Endothelial cell of umbilical vein (primary cell): ENCODE measurements around the gene NRG3. TPM values are rescaled to one million over a fixed set of nuclear protein-coding genes. Genes with fewer than 3 reads are reported as not detected.

Source experiments
- BruUV-seq: library from RNA; stranded (reverse); fragments of 400-500 nt; replicated peaks from 2 replicates; lab custom pipeline; 2021; lab: Mats Ljungman, UMichigan
- CTCF ChIA-PET: fragments of 300-600, 350-600 bp; sonication (Branson Sonifier 250); formaldehyde crosslinking; loops from one replicate; lab custom pipeline; 2021; ENCODE audit warnings: antibody characterized with exemption, inconsistent platforms; lab: Charles Lee
- POLR2A ChIA-PET: fragments of 300-600, 350-600 bp; sonication (Branson Sonifier 250); formaldehyde crosslinking; loops from one replicate; lab custom pipeline; 2021; ENCODE audit warnings: antibody characterized with exemption, inconsistent platforms; lab: Charles Lee
- DNase-seq: peaks from one replicate; pipeline ENCODE4 v3.0.0-alpha.2; 2011; ENCODE audit warnings: low read depth, low spot score
- FAIRE-seq: peaks from 2 replicates; lab custom pipeline; 2011; peaks lifted over from hg19 to GRCh38; lab: Jason Lieb, UNC
- H2AFZ ChIP-seq: 2 replicates; pipeline ENCODE4 v1.6.0; 2012; ENCODE audit warnings: low read depth, low read length, control low read depth, inconsistent platforms
- H3K27ac ChIP-seq: 2 replicates; pipeline ENCODE4 v1.5.1; 2011; ENCODE audit warnings: low read depth, mild to moderate bottlenecking, control low read depth, low read length, moderate library complexity; ENCODE audit not compliant: insufficient read depth
- H3K27me3 ChIP-seq, 2 experiments: 2 replicates each; pipeline versions ENCODE4 v1.6.0 to v1.6.1; 2011; ENCODE audit warnings: low read length in 2 of 2, mixed read lengths in 1 of 2; ENCODE audit not compliant: control insufficient read depth in 2 of 2, insufficient read depth in 2 of 2
- H3K36me3 ChIP-seq, 2 experiments: 2 replicates in 1 of 2; 3 replicates in 1 of 2; pipeline ENCODE4 v1.5.1; 2011; ENCODE audit warnings: low read length in 2 of 2, mild to moderate bottlenecking in 1 of 2, moderate library complexity in 1 of 2; ENCODE audit not compliant: control insufficient read depth in 2 of 2, insufficient read depth in 2 of 2; ENCODE audit errors: extremely low read depth in 1 of 2
- H3K4me1 ChIP-seq: 3 replicates; pipeline ENCODE4 v1.5.1; 2011; ENCODE audit warnings: mild to moderate bottlenecking, low read length; ENCODE audit not compliant: control insufficient read depth, insufficient read depth; ENCODE audit errors: extremely low read depth
- H3K4me2 ChIP-seq: 2 replicates; pipeline ENCODE4 v1.6.1; 2011; ENCODE audit warnings: low read length, control low read depth, mixed read lengths; ENCODE audit not compliant: insufficient read depth
- H3K4me3 ChIP-seq, 3 experiments: fragments of 200-600 bp in 1 of 3; sonication (generic), shearing (Covaris generic) in 1 of 3; replicated peaks in 1 of 3; 2 replicates each; pipeline ENCODE4 v1.5.1; 2011 to 2016; ENCODE audit warnings: control low read depth in 3 of 3, low read length in 3 of 3, mild to moderate bottlenecking in 2 of 3, inconsistent platforms in 1 of 3, low read depth in 1 of 3, moderate library complexity in 1 of 3; ENCODE audit not compliant: insufficient read depth in 1 of 3
- H3K79me2 ChIP-seq: 2 replicates; pipeline ENCODE4 v1.6.0; 2012; ENCODE audit warnings: low read length, inconsistent platforms; ENCODE audit not compliant: control insufficient read depth, insufficient read depth
- H3K9ac ChIP-seq: replicated peaks from 2 replicates; pipeline ENCODE3; 2011; ENCODE audit warnings: low read length, control low read depth; ENCODE audit not compliant: insufficient read depth; ENCODE audit errors: extremely low read depth
- H3K9me1 ChIP-seq: replicated peaks from 3 replicates; pipeline ENCODE4 v1.6.0; 2011; ENCODE audit warnings: mild to moderate bottlenecking, low read length; ENCODE audit not compliant: control insufficient read depth, insufficient read depth; ENCODE audit errors: extremely low read depth
- H3K9me3 ChIP-seq: replicated peaks from 2 replicates; pipeline ENCODE4 v1.5.1; 2012; ENCODE audit warnings: low read length, inconsistent platforms; ENCODE audit not compliant: control insufficient read depth, insufficient read depth
- H4K20me1 ChIP-seq: replicated peaks from 2 replicates; pipeline ENCODE3; 2011; ENCODE audit warnings: mild to moderate bottlenecking, low read length; ENCODE audit not compliant: control insufficient read depth, insufficient read depth; ENCODE audit errors: extremely low read depth
- EZH2 ChIP-seq: IDR thresholded peaks from 2 replicates; pipeline ENCODE4 v1.6.1; 2012; ENCODE audit warnings: borderline replicate concordance, low read depth, mild to moderate bottlenecking, moderate library complexity, low read length, inconsistent platforms; ENCODE audit not compliant: severe bottlenecking
- FOS ChIP-seq: IDR thresholded peaks from 2 replicates; pipeline ENCODE4 v1.6.1; 2011; ENCODE audit warnings: mild to moderate bottlenecking, low read length, moderate library complexity, borderline replicate concordance; ENCODE audit not compliant: insufficient read depth
- GATA2 ChIP-seq: IDR thresholded peaks from 2 replicates; pipeline ENCODE4 v1.7.0; 2011; ENCODE audit warnings: low read depth, mild to moderate bottlenecking, moderate library complexity, mixed read lengths, low read length; ENCODE audit not compliant: insufficient read length, insufficient read depth
- JUN ChIP-seq: IDR thresholded peaks from 2 replicates; pipeline ENCODE4 v1.6.1; 2011; ENCODE audit warnings: borderline replicate concordance, low read depth; ENCODE audit not compliant: insufficient read length, insufficient read depth
- MYC ChIP-seq: IDR thresholded peaks from one replicate; pipeline ENCODE4 v1.6.1; 2011; ENCODE audit warnings: mild to moderate bottlenecking, low read depth, low read length
- POLR2A ChIP-seq: IDR thresholded peaks from 2 replicates; pipeline ENCODE4 v1.6.1; 2012; ENCODE audit warnings: low read depth, mild to moderate bottlenecking, control low read depth, low read length
- POLR2AphosphoS5 ChIP-seq: IDR thresholded peaks from 2 replicates; pipeline ENCODE4 v1.6.1; 2012; ENCODE audit warnings: low read depth, mild to moderate bottlenecking, control low read depth, low read length, moderate library complexity; ENCODE audit not compliant: insufficient read depth
- dilution Hi-C: fragments of 300-500 bp; cut with MboI; formaldehyde crosslinking; loops from one replicate; pipeline ENCODE4 v1.15.0; 2019; ENCODE audit warnings: low sequenced_read_pairs; ENCODE audit not compliant: extremely low pct_ligation_motif_present
- intact Hi-C: fragments of 100-400 bp; cut with micrococcal nuclease; formaldehyde crosslinking; loops from one replicate; pipeline ENCODE4 v1.10.0; 2022
- polyA plus RNA-seq, 4 experiments: library from polyadenylated mRNA; depleted of rRNA in 3 of 4; stranded (reverse) in 3 of 4; unstranded in 1 of 4; fragments of >200 nt; gene quantifications; 2 replicates each; pipeline versions ENCODE4 v1.2.1 to v1.2.3, GENCODE V29; 2011 to 2012; ENCODE audit warnings: missing spikeins in 1 of 4
- total RNA-seq: library from RNA; stranded (reverse); gene quantifications from 2 replicates; pipeline ENCODE4 v1.2.3, GENCODE V29; 2021
- TF ChIP-seq, protein P1 (sequence below): IDR thresholded peaks from 2 replicates; pipeline ENCODE4 v1.6.1; 2011; ENCODE audit not compliant: insufficient read depth, insufficient read length
- TF ChIP-seq, protein P2 (sequence below), 2 donors: IDR thresholded peaks; 1 replicate in 1 of 2; 2 replicates in 1 of 2; pipeline ENCODE4 v1.5.1; 2011; ENCODE audit warnings: low read length in 2 of 2, mild to moderate bottlenecking in 2 of 2, moderate library complexity in 2 of 2, control low read depth in 1 of 2, inconsistent platforms in 1 of 2, low read depth in 1 of 2; ENCODE audit not compliant: insufficient read depth in 1 of 2; ENCODE audit errors: extremely low read depth in 1 of 2

The NRG3 gene
- total and polyA plus RNA-seq, 2 donors (not counting 3 experiments of a cell fraction or from before 2014, with no cell fraction given): 1.9 to 3.9 TPM

DNA sequence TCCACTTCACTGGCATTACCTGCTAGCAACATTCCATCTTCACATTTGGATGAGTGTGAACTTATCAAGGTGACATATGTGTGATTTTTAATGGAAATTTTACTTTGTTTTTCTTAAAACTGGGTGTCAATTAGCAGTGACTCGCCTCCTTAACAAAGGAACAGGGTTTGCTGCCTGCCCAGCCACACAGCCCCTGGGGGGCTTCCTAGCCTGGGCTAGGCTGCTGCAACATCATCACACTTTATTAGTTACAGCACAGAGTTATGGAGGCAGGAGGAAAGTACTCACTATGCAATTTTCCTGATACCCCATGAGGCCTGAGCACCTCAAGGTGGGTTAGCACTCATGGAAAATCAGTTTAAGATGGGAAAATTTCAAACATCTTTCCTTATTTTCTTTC, 861.3 kb downstream of the NRG3 start:
- TF ChIP-seq JUN (no peak), GATA2 (no peak), EZH2 (no peak), FOS (no peak)
- no peaks in the 10 kb centered on the region for H3K36me3 ChIP-seq
- H3K4me2 ChIP-seq: no peak overlapping the region
- FAIRE-seq: no peak
- H3K4me3 ChIP-seq: no peak overlapping the region
- H3K9ac ChIP-seq: no peak overlapping the region
- H3K9me1 ChIP-seq: no peaks in the 10 kb centered on the region
- H3K4me1 ChIP-seq: no peaks in the 10 kb centered on the region
- no peak overlapping the region for H3K27ac ChIP-seq
- H2AFZ ChIP-seq: no peak overlapping the region
- no peaks in the 10 kb centered on the region for H3K79me2 ChIP-seq
- intact Hi-C loops: no loop called here
- no peaks in the 10 kb centered on the region for H3K9me3 ChIP-seq
- dilution Hi-C loops: no loop called here
- CTCF ChIA-PET: no interaction called here
- DNase-seq: no peak
- no peaks in the 10 kb centered on the region for H3K27me3 ChIP-seq
- POLR2A ChIA-PET: no interaction called here
- no peaks in the 10 kb centered on the region for H4K20me1 ChIP-seq
- no TSS peak for BruUV-seq

DNA sequence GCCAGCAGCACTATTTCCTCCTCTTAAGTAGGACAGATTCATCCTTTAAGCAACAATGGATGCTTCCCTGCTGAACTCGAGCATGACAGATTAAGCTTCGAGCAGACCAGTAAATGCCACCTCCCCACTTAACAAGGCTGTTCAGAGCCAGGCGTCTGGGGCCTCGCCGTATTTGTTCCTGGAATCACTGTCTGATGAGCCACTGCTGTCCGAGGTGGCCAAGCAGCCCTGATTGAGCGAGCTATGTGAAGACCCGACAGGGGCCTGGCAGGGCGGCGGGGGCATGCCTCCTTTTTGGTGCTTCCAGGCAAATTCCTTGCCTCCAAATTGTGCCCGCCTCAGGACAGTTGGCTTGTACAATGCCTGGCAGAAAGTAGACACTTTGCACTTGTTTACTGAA, 862.6 kb downstream of the NRG3 start:
- H3K36me3 ChIP-seq: no peaks in the 10 kb centered on the region
- H3K4me2 ChIP-seq: no peak overlapping the region
- no peak for FAIRE-seq
- no peak overlapping the region for H3K27ac ChIP-seq
- no peaks in the 10 kb centered on the region for H3K9me3 ChIP-seq
- H3K9ac ChIP-seq: no peak overlapping the region
- H3K27me3 ChIP-seq: no peaks in the 10 kb centered on the region
- BruUV-seq: no TSS peak
- ChIA-PET CTCF (no interaction called here), POLR2A (no interaction called here)
- H3K4me3 ChIP-seq: no peak overlapping the region
- intact Hi-C loops (no loop called here), dilution Hi-C loops (no loop called here)
- TF ChIP-seq FOS: no peak
- no peak for TF ChIP-seq POLR2AphosphoS5
- no peak for TF ChIP-seq EZH2
- TF ChIP-seq, protein P1, sequence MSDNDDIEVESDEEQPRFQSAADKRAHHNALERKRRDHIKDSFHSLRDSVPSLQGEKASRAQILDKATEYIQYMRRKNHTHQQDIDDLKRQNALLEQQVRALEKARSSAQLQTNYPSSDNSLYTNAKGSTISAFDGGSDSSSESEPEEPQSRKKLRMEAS: no peak
- TF ChIP-seq, protein P2, sequence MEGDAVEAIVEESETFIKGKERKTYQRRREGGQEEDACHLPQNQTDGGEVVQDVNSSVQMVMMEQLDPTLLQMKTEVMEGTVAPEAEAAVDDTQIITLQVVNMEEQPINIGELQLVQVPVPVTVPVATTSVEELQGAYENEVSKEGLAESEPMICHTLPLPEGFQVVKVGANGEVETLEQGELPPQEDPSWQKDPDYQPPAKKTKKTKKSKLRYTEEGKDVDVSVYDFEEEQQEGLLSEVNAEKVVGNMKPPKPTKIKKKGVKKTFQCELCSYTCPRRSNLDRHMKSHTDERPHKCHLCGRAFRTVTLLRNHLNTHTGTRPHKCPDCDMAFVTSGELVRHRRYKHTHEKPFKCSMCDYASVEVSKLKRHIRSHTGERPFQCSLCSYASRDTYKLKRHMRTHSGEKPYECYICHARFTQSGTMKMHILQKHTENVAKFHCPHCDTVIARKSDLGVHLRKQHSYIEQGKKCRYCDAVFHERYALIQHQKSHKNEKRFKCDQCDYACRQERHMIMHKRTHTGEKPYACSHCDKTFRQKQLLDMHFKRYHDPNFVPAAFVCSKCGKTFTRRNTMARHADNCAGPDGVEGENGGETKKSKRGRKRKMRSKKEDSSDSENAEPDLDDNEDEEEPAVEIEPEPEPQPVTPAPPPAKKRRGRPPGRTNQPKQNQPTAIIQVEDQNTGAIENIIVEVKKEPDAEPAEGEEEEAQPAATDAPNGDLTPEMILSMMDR (IDR thresholded peaks at IDR 0.05; ENCODE audit: extremely low read depth in 1 of 2, insufficient read depth in 1 of 2, low read depth in 1 of 2, low read length in 2 of 2): no peak
- no peak for TF ChIP-seq JUN
- TF ChIP-seq POLR2A: no peak
- no peak for TF ChIP-seq GATA2
- no peak for TF ChIP-seq MYC
- H3K9me1 ChIP-seq: no peaks in the 10 kb centered on the region
- H4K20me1 ChIP-seq: no peaks in the 10 kb centered on the region
- H3K4me1 ChIP-seq: peaks cover 3% of the 10 kb centered on the region
- no peak overlapping the region for H2AFZ ChIP-seq
- H3K79me2 ChIP-seq: no peaks in the 10 kb centered on the region
- DNase-seq: no peak
